CD4-positive, alpha-beta memory T cell (primary cell): ENCODE results near the gene MSX1. TPM values are rescaled to one million over a fixed set of nuclear protein-coding genes. Genes with fewer than 3 reads are reported as not detected.

Experiments
- CTCF ChIA-PET: fragments of 350-600 bp; sonication (Branson Sonifier 250); formaldehyde crosslinking; loops from one replicate; lab custom pipeline; 2021; ENCODE audit warnings: inconsistent platforms; ENCODE audit not compliant: partially characterized antibody; lab: Charles Lee
- POLR2A ChIA-PET: fragments of 350-600 bp; sonication (Branson Sonifier 250); formaldehyde crosslinking; loops from one replicate; lab custom pipeline; 2021; ENCODE audit not compliant: partially characterized antibody; lab: Charles Lee
- DNase-seq, 5 donors: peaks; one replicate each; pipeline versions ENCODE4 v3.0.0 to v3.0.0-alpha.2; 2020 to 2022; ENCODE audit warnings: mixed read lengths in 1 of 5
- H3K27ac ChIP-seq: one replicate; pipeline ENCODE4 v1.7.0; 2013; ENCODE audit warnings: low read depth, low read length
- H3K27me3 ChIP-seq: 2 replicates; pipeline ENCODE4 v1.7.0; 2013; ENCODE audit warnings: mild to moderate bottlenecking, low read length, moderate library complexity; ENCODE audit not compliant: insufficient read depth
- H3K36me3 ChIP-seq: 2 replicates; pipeline ENCODE4 v1.7.0; 2013; ENCODE audit warnings: mild to moderate bottlenecking, low read length, moderate library complexity; ENCODE audit not compliant: insufficient read depth
- H3K4me1 ChIP-seq: 2 replicates; pipeline ENCODE4 v1.7.0; 2013; ENCODE audit warnings: mild to moderate bottlenecking, low read length, moderate library complexity; ENCODE audit not compliant: insufficient read depth
- H3K4me3 ChIP-seq, 2 donors: one replicate each; pipeline ENCODE4 v1.7.0; 2013; ENCODE audit warnings: low read length in 2 of 2, mild to moderate bottlenecking in 1 of 2
- H3K9me3 ChIP-seq, 2 donors: one replicate each; pipeline ENCODE4 v1.7.0; 2013; ENCODE audit warnings: low read length in 2 of 2, control low read depth in 1 of 2; ENCODE audit not compliant: control insufficient read depth in 1 of 2
- H3K27ac Mint-ChIP-seq, 7 donors: one replicate each; pipeline ENCODE4 v1.8.0; 2020 to 2021; ENCODE audit warnings: mixed read lengths in 7 of 7, mild to moderate bottlenecking in 6 of 7, inconsistent platforms in 3 of 7, moderate library complexity in 3 of 7
- H3K27me3 Mint-ChIP-seq, 2 donors: one replicate each; pipeline ENCODE4 v1.8.0; 2020 to 2021; ENCODE audit warnings: mixed read lengths in 2 of 2
- H3K36me3 Mint-ChIP-seq, 2 donors: one replicate each; pipeline ENCODE4 v1.8.0; 2020 to 2021; ENCODE audit warnings: mixed read lengths in 2 of 2, inconsistent platforms in 1 of 2, mild to moderate bottlenecking in 1 of 2
- H3K4me1 Mint-ChIP-seq, 4 donors: one replicate each; pipeline ENCODE4 v1.8.0; 2020 to 2021; ENCODE audit warnings: mixed read lengths in 4 of 4, mild to moderate bottlenecking in 1 of 4
- H3K4me3 Mint-ChIP-seq, 8 donors: one replicate each; pipeline ENCODE4 v1.8.0; 2020 to 2021; ENCODE audit warnings: mixed read lengths in 8 of 8, mild to moderate bottlenecking in 7 of 8, moderate library complexity in 6 of 8, inconsistent platforms in 3 of 8
- H3K9me3 Mint-ChIP-seq, 8 donors: one replicate each; pipeline ENCODE4 v1.8.0; 2020 to 2021; ENCODE audit warnings: mixed read lengths in 8 of 8, mild to moderate bottlenecking in 5 of 8, inconsistent platforms in 3 of 8, moderate library complexity in 1 of 8
- intact Hi-C: fragments of 100-400 bp; cut with micrococcal nuclease; formaldehyde crosslinking; loops from one replicate; pipeline ENCODE4 v1.15.1; 2023
- polyA plus RNA-seq, 2 donors: library from polyadenylated mRNA; unstranded; fragments of 300-500 nt; fragmentation: Illumina TruSeq; gene quantifications; one replicate each; pipeline ENCODE4 v1.2.3, GENCODE V29; 2021
- total RNA-seq, 2 experiments: library from RNA; stranded (reverse); gene quantifications; one replicate each; pipeline ENCODE4 v1.2.3, GENCODE V29; 2021

Gene MSX1
- total RNA-seq: not detected
- not detected for polyA plus RNA-seq

- peaks cover 64% of the 10 kb centered on the region for H3K27me3 ChIP-seq
- H3K4me1 Mint-ChIP-seq: peaks cover 17 to 56% (median 39%) of the 10 kb centered on the region in 4 donors
- intact Hi-C loops: no loop called here
- peaks cover 49 to 63% of the 10 kb centered on the region in 2 donors for H3K27me3 Mint-ChIP-seq
- peak within 1 kb of the TSS; percentile 81 to 94 (median 88) for H3K4me3 Mint-ChIP-seq
- ChIA-PET CTCF (no interaction called here), POLR2A (no interaction called here)
- DNase-seq: no peak
- H3K9me3 Mint-ChIP-seq: peaks cover 0 to 16% (median 7%) of the 10 kb centered on the region in 8 donors
- peak within 1 kb of the TSS; percentile 6 to 50 for H3K4me3 ChIP-seq
- peak within 1 kb of the TSS in 1 of 7 donors; percentile 18 for H3K27ac Mint-ChIP-seq
- no peaks in the 10 kb centered on the region for H3K9me3 ChIP-seq
- no peak within 1 kb of the TSS for H3K27ac ChIP-seq
- H3K36me3 Mint-ChIP-seq: peaks cover 0 to 1% of the 10 kb centered on the region in 2 donors
- no peaks in the 10 kb centered on the region for H3K36me3 ChIP-seq
- peaks cover 48% of the 10 kb centered on the region for H3K4me1 ChIP-seq
Observed at GRCh38 chr4:4859325-4859798, at the start of gene MSX1. Gene MSX1, plus strand, starts transcription at chr4:4859665. Its CDS starts 235 bp downstream, at chr4:4859900.

GRCh38 chr4:4810092-4810774 is 49.2 kb upstream of the MSX1 start:
- Histone ChIP-seq H3K27ac (no peak overlapping the region), H3K4me1 (no peaks in the 10 kb centered on the region), H3K4me3 (no peak overlapping the region), H3K36me3 (no peaks in the 10 kb centered on the region), H3K27me3 (no peaks in the 10 kb centered on the region), H3K9me3 (no peaks in the 10 kb centered on the region)
- Mint-ChIP-seq H3K4me3 (no peak overlapping the region), H3K9me3 (peaks cover 0 to 38% (median 20%) of the 10 kb centered on the region in 8 donors), H3K36me3 (peaks cover 1 to 4% of the 10 kb centered on the region in 2 donors), H3K27ac (no peak overlapping the region), H3K4me1 (no peaks in the 10 kb centered on the region), H3K27me3 (peaks cover 9 to 14% of the 10 kb centered on the region in 2 donors)
- DNase-seq: no peak
- intact Hi-C loops: no loop called here
- ChIA-PET POLR2A (no interaction called here), CTCF (no interaction called here)

GRCh38 chr4:4810778-4811177 is 48.7 kb upstream of the MSX1 start:
- Mint-ChIP-seq H3K4me1 (no peaks in the 10 kb centered on the region), H3K9me3 (peaks cover 0 to 43% (median 20%) of the 10 kb centered on the region in 8 donors), H3K4me3 (no peak overlapping the region), H3K27ac (no peak overlapping the region), H3K27me3 (peaks cover 10 to 12% of the 10 kb centered on the region in 2 donors), H3K36me3 (peaks cover 1 to 4% of the 10 kb centered on the region in 2 donors)
- no peaks in the 10 kb centered on the region for H3K36me3 ChIP-seq
- DNase-seq: no peak
- ChIA-PET POLR2A (no interaction called here), CTCF (no interaction called here)
- H3K4me3 ChIP-seq: no peak overlapping the region
- intact Hi-C loops: no loop called here
- H3K27ac ChIP-seq: no peak overlapping the region
- no peaks in the 10 kb centered on the region for H3K27me3 ChIP-seq
- H3K9me3 ChIP-seq: no peaks in the 10 kb centered on the region
- no peaks in the 10 kb centered on the region for H3K4me1 ChIP-seq

GRCh38 chr4:4812145-4812794 is 47.2 kb upstream of the MSX1 start:
- H3K27me3 Mint-ChIP-seq: peaks cover 10 to 12% of the 10 kb centered on the region in 2 donors
- intact Hi-C loops: no loop called here
- no peaks in the 10 kb centered on the region for H3K36me3 ChIP-seq
- no peak overlapping the region for H3K4me3 ChIP-seq
- peaks cover 1 to 4% of the 10 kb centered on the region in 2 donors for H3K36me3 Mint-ChIP-seq
- CTCF ChIA-PET: no interaction called here
- H3K9me3 ChIP-seq: no peaks in the 10 kb centered on the region
- no peaks in the 10 kb centered on the region for H3K27me3 ChIP-seq
- peaks cover 2 to 47% (median 24%) of the 10 kb centered on the region in 8 donors for H3K9me3 Mint-ChIP-seq
- H3K4me1 ChIP-seq: no peaks in the 10 kb centered on the region
- no peak overlapping the region for H3K27ac Mint-ChIP-seq
- H3K4me1 Mint-ChIP-seq: no peaks in the 10 kb centered on the region
- no peak for DNase-seq
- no peak overlapping the region for H3K27ac ChIP-seq
- no peak overlapping the region for H3K4me3 Mint-ChIP-seq
- POLR2A ChIA-PET: no interaction called here

GRCh38 chr4:4818415-4819212 is 40.9 kb upstream of the MSX1 start:
- Mint-ChIP-seq H3K4me3 (no peak overlapping the region), H3K4me1 (no peaks in the 10 kb centered on the region), H3K9me3 (peaks cover 3 to 60% (median 27%) of the 10 kb centered on the region in 8 donors), H3K27me3 (peaks cover 2 to 4% of the 10 kb centered on the region in 2 donors), H3K27ac (no peak overlapping the region), H3K36me3 (no peaks in the 10 kb centered on the region)
- CTCF ChIA-PET: no interaction called here
- POLR2A ChIA-PET: no interaction called here
- no peak overlapping the region for H3K4me3 ChIP-seq
- no peak for DNase-seq
- no peaks in the 10 kb centered on the region for H3K27me3 ChIP-seq
- no peaks in the 10 kb centered on the region for H3K36me3 ChIP-seq
- no peak overlapping the region for H3K27ac ChIP-seq
- no peaks in the 10 kb centered on the region for H3K9me3 ChIP-seq
- intact Hi-C loops: no loop called here
- H3K4me1 ChIP-seq: no peaks in the 10 kb centered on the region

GRCh38 chr4:4819213-4819606 is 40.3 kb upstream of the MSX1 start:
- ChIA-PET POLR2A (no interaction called here), CTCF (no interaction called here)
- H3K4me1 Mint-ChIP-seq: no peaks in the 10 kb centered on the region
- no peaks in the 10 kb centered on the region for H3K27me3 ChIP-seq
- no peak overlapping the region for H3K4me3 Mint-ChIP-seq
- H3K36me3 ChIP-seq: no peaks in the 10 kb centered on the region
- H3K27me3 Mint-ChIP-seq: peaks cover 2% of the 10 kb centered on the region in 2 donors
- H3K4me1 ChIP-seq: no peaks in the 10 kb centered on the region
- H3K27ac Mint-ChIP-seq: no peak overlapping the region
- intact Hi-C loops: no loop called here
- no peak for DNase-seq
- H3K36me3 Mint-ChIP-seq: no peaks in the 10 kb centered on the region
- no peak overlapping the region for H3K27ac ChIP-seq
- peaks cover 3 to 59% (median 28%) of the 10 kb centered on the region in 8 donors for H3K9me3 Mint-ChIP-seq
- H3K4me3 ChIP-seq: no peak overlapping the region
- no peaks in the 10 kb centered on the region for H3K9me3 ChIP-seq

- Histone ChIP-seq H3K27me3 (no peaks in the 10 kb centered on the region), H3K27ac (no peak overlapping the region), H3K36me3 (no peaks in the 10 kb centered on the region), H3K9me3 (no peaks in the 10 kb centered on the region), H3K4me3 (no peak overlapping the region), H3K4me1 (no peaks in the 10 kb centered on the region)
- peaks cover 3 to 62% (median 36%) of the 10 kb centered on the region in 8 donors for H3K9me3 Mint-ChIP-seq
- no peak overlapping the region for H3K27ac Mint-ChIP-seq
- DNase-seq: no peak
- H3K4me3 Mint-ChIP-seq: no peak overlapping the region
- intact Hi-C loops: no loop called here
- ChIA-PET CTCF (no interaction called here), POLR2A (no interaction called here)
- H3K27me3 Mint-ChIP-seq: peaks cover under 1% of the 10 kb centered on the region in 2 donors
- H3K4me1 Mint-ChIP-seq: no peaks in the 10 kb centered on the region
- no peaks in the 10 kb centered on the region for H3K36me3 Mint-ChIP-seq
Observed at GRCh38 chr4:4820261-4820660, 39.2 kb upstream of the MSX1 start.
